Endothelial cell (in vitro differentiated cells): ENCODE measurements around the gene GPNMB. TPM values are rescaled to one million over a fixed set of nuclear protein-coding genes. Genes with fewer than 3 reads are reported as not detected.

ENCODE experiments used
- DNase-seq: peaks from one replicate; pipeline ENCODE4 v3.0.0; 2021; ENCODE audit warnings: low spot score
- H3K27ac Mint-ChIP-seq: one replicate; pipeline ENCODE4 v1.8.0; 2021; ENCODE audit warnings: mixed read lengths, inconsistent platforms; ENCODE audit not compliant: unreplicated experiment
- H3K27me3 Mint-ChIP-seq: one replicate; pipeline ENCODE4 v1.8.0; 2021; ENCODE audit warnings: mild to moderate bottlenecking, moderate library complexity, mixed read lengths, inconsistent platforms; ENCODE audit not compliant: unreplicated experiment
- H3K36me3 Mint-ChIP-seq: one replicate; pipeline ENCODE4 v1.8.0; 2021; ENCODE audit warnings: mild to moderate bottlenecking, low read depth, mixed read lengths, inconsistent platforms; ENCODE audit not compliant: unreplicated experiment
- H3K4me1 Mint-ChIP-seq: one replicate; pipeline ENCODE4 v1.8.0; 2021; ENCODE audit warnings: mild to moderate bottlenecking, mixed read lengths, inconsistent platforms; ENCODE audit not compliant: unreplicated experiment
- H3K4me3 Mint-ChIP-seq: one replicate; pipeline ENCODE4 v1.8.0; 2021; ENCODE audit warnings: mild to moderate bottlenecking, mixed read lengths, inconsistent platforms; ENCODE audit not compliant: unreplicated experiment
- H3K9me3 Mint-ChIP-seq: one replicate; pipeline ENCODE4 v1.8.0; 2021; ENCODE audit warnings: mixed read lengths, inconsistent platforms; ENCODE audit not compliant: unreplicated experiment
- CTCF ChIP-seq: fragments of 200-600 bp; sonication (generic); IDR thresholded peaks from one replicate; pipeline ENCODE4 v1.5.0; 2021; ENCODE audit warnings: antibody characterized with exemption; ENCODE audit not compliant: unreplicated experiment
- total RNA-seq: library from RNA; stranded (reverse); fragmentation: NEBNext Ultra II Directional; extraction: Animal tissue kit (Norgen Biotek cat#: 25700); gene quantifications from one replicate; pipeline ENCODE4 v1.2.1, GENCODE V29; 2021; ENCODE audit not compliant: unreplicated experiment

The GPNMB gene
- total RNA-seq, 1 donor from 2014 or later: 0.49 TPM

- TF ChIP-seq CTCF: no peak
- Mint-ChIP-seq H3K4me1 (peaks cover 4% of the 10 kb centered on the region), H3K27ac (no peak overlapping the region), H3K36me3 (no peaks in the 10 kb centered on the region), H3K9me3 (no peaks in the 10 kb centered on the region), H3K27me3 (no peaks in the 10 kb centered on the region), H3K4me3 (no peak overlapping the region)
- no peak for DNase-seq
These were observed 44.4 kb downstream of the GPNMB start for GRCh38 chr7:23290993-23291392.

GRCh38 chr7:23291957-23292560 is 45.5 kb downstream of the GPNMB start:
- TF ChIP-seq CTCF: no peak
- Mint-ChIP-seq H3K27me3 (peaks cover 3% of the 10 kb centered on the region), H3K4me1 (peaks cover 4% of the 10 kb centered on the region), H3K36me3 (no peaks in the 10 kb centered on the region), H3K9me3 (no peaks in the 10 kb centered on the region), H3K4me3 (no peak overlapping the region), H3K27ac (peak overlapping the region; percentile 61)
- DNase-seq: no peak

GRCh38 chr7:23292623-23293022 is 46.0 kb downstream of the GPNMB start:
- Mint-ChIP-seq H3K4me1 (peaks cover 4% of the 10 kb centered on the region), H3K27me3 (peaks cover 3% of the 10 kb centered on the region), H3K27ac (peak overlapping the region; percentile 61), H3K4me3 (no peak overlapping the region), H3K36me3 (no peaks in the 10 kb centered on the region), H3K9me3 (no peaks in the 10 kb centered on the region)
- no peak for DNase-seq
- no peak for TF ChIP-seq CTCF

GRCh38 chr7:23293500-23294073 is 47.0 kb downstream of the GPNMB start:
- Mint-ChIP-seq H3K9me3 (no peaks in the 10 kb centered on the region), H3K4me1 (peaks cover 4% of the 10 kb centered on the region)
- no peak for TF ChIP-seq CTCF

GRCh38 chr7:23294549-23295400 is 48.2 kb downstream of the GPNMB start:
- DNase-seq: no peak
- Mint-ChIP-seq H3K4me3 (no peak overlapping the region), H3K27me3 (peaks cover 9% of the 10 kb centered on the region), H3K27ac (no peak overlapping the region), H3K36me3 (no peaks in the 10 kb centered on the region), H3K4me1 (peaks cover 8% of the 10 kb centered on the region), H3K9me3 (no peaks in the 10 kb centered on the region)
- TF ChIP-seq CTCF: no peak

More at GRCh38 chr7:23293500-23294073, 47.0 kb downstream of the GPNMB start:
- DNase-seq: no peak
- Mint-ChIP-seq H3K4me3 (no peak overlapping the region), H3K36me3 (no peaks in the 10 kb centered on the region), H3K27me3 (peaks cover 5% of the 10 kb centered on the region), H3K27ac (no peak overlapping the region)
